Skin epidermis (tissue), 12 donors: ENCODE results near the gene PAIP2.
"Not testable (repeated sequence)": the region's sequence is repeated elsewhere in the genome, so short reads cannot be mapped to it uniquely, and the experiment has no call there.

ENCODE experiments used
- H3K27ac ChIP-seq, 21 experiments: fragments of 200-600 bp; sonication (generic) in 11 of 21; one replicate each; pipeline ENCODE4 v1.5.0; 2020; ENCODE audit warnings: mild to moderate bottlenecking in 3 of 21, inconsistent platforms in 2 of 21, moderate library complexity in 2 of 21
- H3K4me3 ChIP-seq, 7 experiments: fragments of 200-600 bp; sonication (generic) in 2 of 7; one replicate each; pipeline ENCODE4 v1.5.0; 2020; ENCODE audit warnings: inconsistent platforms in 2 of 7, mild to moderate bottlenecking in 2 of 7, moderate library complexity in 1 of 7

Gene PAIP2

DNA sequence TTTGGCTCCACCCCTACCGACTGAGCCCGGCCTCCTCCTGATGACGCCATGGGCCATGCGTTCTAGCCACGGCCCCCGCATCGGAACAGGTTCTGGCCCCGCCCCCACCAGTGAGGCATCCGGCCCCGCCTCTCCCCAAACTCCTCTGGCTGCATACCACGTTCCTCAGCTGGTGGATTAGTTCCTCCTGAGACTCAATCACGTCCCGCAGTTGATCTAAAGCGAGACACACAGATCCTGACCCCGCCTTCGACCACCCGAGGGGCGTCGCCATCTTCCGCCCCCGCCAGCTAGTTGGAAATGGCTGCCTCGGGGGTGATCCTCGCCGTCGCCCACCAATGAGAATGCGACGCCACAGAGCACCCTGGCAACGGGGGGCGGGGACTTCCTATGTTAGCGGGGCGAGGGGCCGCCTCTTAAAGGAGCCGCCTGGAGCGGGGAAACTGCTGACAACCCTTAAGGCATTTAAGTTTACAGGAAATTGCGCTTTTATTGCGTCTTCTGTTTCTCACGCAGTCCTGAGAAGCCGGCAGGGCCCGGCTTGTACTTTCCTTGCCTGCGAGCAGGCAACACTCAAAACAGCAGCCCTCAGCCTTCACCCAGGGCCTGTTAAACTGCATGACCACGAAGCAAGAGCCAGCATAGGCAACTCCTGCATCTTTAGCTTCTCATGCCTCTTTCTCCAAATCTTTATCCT is 62.3 kb downstream of the PAIP2 start, which contains the start of gene SPATA24:
TSS of gene SPATA24 (minus strand) at position 303 of the 697 bp plus-strand sequence. CDS start at position 274, 29 bp downstream.
- H3K4me3 ChIP-seq, result peak within 1 kb of the TSS; percentile 29 to 43 (median 36)

DNA sequence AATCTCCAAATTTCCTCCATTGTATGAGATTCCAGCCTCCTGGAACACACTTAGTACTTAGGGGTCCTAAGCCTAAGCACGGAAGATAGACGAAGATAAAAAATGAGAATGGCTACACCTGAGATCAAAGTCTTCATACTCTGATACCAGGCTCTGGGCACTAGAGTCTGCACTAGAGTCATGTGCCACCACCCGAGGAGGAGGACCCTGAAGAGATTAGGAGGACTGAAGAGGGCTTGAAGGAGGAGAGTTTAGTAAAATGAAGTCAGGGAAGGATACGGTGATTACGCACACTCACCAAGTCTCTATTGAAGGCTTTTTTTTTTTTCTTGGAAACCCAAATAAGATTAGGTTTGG is 62.8 kb downstream of the PAIP2 start:
- Histone ChIP-seq H3K4me3 (peak overlapping the region in 6 of 7 experiments; percentile 29 to 43 (median 36)), H3K27ac (peak overlapping the region in 20 of 21 experiments; percentile 64 to 96 (median 87))

More for the DNA sequence above, 62.3 kb downstream of the PAIP2 start, which contains the start of gene SPATA24:
- peak within 1 kb of the TSS; percentile 41 to 96 (median 87) for H3K27ac ChIP-seq

DNA sequence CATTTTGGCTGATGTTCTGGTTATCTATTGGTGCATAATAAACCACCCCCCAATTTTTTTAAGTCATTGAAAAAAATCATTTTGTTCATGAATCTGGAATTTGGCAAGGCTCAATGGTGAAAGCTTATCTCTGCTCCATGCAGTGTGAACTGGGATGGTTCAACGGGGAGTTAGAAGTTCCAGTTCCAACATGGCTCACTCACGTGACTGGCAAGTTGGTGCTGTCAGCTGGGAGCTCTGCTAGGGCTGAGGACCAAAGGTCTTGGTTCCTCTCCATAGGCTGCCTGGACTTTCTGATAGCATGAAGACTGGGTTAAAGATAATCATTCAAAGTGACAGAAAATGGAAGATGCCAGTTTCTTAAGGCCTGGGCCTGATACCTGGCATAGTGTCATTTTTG is 65.3 kb downstream of the PAIP2 start:
- Histone ChIP-seq H3K27ac (peak overlapping the region in 1 of 21 experiments; percentile 26), H3K4me3 (no peak overlapping the region)

- H3K4me3 ChIP-seq, result no peak overlapping the region
- H3K27ac ChIP-seq, result peak overlapping the region in 2 of 21 experiments; percentile 26 to 50
Measured at GRCh38 chr5:139407517-139407916, 65.9 kb downstream of the PAIP2 start.

GRCh38 chr5:139408191-139408590 is 66.5 kb downstream of the PAIP2 start:
- no peak overlapping the region for H3K4me3 ChIP-seq
- H3K27ac ChIP-seq, result peak overlapping the region in 1 of 21 experiments; percentile 26

GRCh38 chr5:139409116-139409515 is 67.5 kb downstream of the PAIP2 start:
- H3K27ac ChIP-seq, H3K4me3 ChIP-seq: not testable (repeated sequence)

DNA sequence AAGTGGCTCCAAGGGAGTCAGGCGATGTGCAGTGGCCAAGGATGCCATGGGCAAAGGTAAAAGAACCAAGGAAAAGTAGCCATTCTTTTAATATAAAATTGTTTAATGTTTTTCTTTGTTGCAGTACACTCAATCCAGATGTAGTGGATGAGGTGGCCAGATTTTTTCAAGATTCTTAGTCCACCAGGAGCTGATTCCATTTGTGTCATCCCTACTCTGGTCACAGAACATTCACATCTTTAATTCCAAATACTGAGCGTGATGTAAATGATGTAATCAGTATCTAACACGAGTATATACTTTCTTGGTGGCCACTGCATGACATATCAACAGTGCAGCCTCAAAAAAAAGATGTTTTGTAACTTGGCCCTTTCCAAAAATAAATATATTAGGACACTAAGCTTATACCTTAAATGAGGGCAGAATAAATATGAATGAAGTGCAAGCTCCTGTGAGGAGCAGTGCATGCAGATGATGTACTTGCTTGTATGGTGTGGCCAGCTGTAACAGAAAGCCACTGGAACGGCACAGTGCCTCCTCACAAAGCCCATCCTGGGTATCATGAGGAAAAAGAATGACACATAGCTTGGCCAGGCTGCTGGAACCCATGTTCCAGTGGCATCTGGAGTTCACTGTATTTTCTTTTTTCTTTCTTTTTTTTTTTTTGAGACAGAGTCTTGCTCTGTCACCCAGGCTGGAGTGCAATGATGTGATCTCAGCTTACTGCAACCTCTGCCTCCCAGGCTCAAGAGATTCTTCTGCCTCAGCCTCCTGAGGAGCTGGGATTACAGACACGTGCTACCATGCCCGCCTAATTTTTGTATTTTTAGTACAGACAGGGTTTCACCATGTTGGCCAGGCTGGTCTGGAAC is 68.7 kb downstream of the PAIP2 start:
- Histone ChIP-seq H3K4me3 (no peak overlapping the region), H3K27ac (peak overlapping the region in 8 of 21 experiments; percentile 3 to 74 (median 44))

DNA sequence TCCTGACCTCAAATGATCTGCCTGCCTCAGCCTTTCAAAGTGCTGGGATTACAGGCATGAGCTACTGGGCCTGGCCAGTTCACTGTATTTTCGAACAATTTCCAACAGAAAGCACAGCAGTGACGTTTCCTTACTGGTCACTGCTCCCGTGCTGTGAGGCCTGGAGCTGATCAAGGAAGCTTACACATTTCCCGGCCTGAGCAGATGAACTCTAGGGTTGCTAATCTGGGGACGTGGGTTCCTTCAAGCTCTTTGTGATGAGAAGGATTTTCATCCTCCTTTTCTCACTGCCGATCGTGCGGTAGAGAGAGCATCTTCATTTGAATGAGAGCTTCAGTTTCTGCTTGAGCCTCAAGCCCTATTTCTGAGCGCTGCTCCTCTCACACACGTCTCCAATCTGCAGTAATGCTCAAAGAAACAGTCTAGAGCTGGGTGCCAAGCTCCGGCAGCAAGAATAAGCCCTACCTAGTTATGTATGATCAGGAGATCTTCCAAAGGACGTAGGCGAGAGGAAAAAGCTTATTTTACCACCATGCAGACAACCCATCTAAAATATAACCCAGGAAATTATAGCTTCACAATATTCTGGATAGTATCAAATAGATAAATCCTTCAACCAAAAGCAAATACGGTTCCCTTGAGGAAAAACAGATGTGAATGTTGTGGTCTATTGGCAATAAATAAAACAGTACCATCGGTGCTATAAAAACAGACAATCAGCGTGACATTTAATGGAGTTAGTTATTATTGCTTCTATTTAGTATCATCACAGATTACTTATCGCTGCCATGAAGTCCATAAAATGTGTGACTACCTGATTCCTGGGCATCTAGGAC is 69.6 kb downstream of the PAIP2 start:
- Histone ChIP-seq H3K4me3 (no peak overlapping the region), H3K27ac (peak overlapping the region in 10 of 21 experiments; percentile 3 to 74 (median 44))

GRCh38 chr5:139413153-139413552 is 71.5 kb downstream of the PAIP2 start:
- H3K4me3 ChIP-seq, result no peak overlapping the region
- H3K27ac ChIP-seq, result peak overlapping the region in 3 of 21 experiments; percentile 25 to 74 (median 60)

GRCh38 chr5:139413963-139414362 is 72.3 kb downstream of the PAIP2 start:
- peak overlapping the region in 12 of 21 experiments; percentile 14 to 83 (median 66) for H3K27ac ChIP-seq

DNA sequence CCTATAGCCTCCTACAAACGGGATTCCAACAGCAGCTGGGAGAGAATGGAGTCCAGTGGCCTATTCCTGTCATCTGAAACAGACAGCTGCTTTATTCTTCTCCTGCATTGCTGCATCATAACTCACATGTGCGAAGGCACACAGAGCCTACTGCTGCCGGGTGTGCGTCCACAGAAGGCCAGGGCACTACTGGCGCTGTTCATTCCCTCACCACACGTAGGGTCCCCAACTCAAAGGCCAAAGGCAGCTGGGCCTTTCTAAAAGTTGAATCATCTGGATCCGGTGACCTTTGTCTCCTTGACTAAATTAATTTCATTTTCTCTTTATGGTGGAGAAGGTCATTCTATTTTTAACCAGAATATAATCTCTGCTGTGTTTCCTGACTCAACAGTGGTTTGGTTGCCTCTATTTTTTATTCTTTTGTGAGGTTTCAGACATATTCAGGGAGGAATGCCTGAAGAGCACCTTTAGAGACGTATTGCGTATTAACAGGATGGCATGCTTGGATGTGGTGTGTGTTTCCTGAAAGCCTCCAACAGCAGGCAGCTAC is 73.0 kb downstream of the PAIP2 start:
- Histone ChIP-seq H3K4me3 (no peak overlapping the region), H3K27ac (peak overlapping the region in 17 of 21 experiments; percentile 14 to 83 (median 72))

More at GRCh38 chr5:139413963-139414362, 72.3 kb downstream of the PAIP2 start:
- no peak overlapping the region for H3K4me3 ChIP-seq

GRCh38 chr5:139415221-139415861 is 73.7 kb downstream of the PAIP2 start:
- peak overlapping the region in 19 of 21 experiments; percentile 14 to 83 (median 62) for H3K27ac ChIP-seq
- no peak overlapping the region for H3K4me3 ChIP-seq

- Histone ChIP-seq H3K4me3 (no peak overlapping the region), H3K27ac (peak overlapping the region in 19 of 21 experiments; percentile 14 to 83 (median 62))
Measured at GRCh38 chr5:139415869-139416268, 74.2 kb downstream of the PAIP2 start.

- peak overlapping the region in 16 of 21 experiments; percentile 7 to 83 (median 72) for H3K27ac ChIP-seq
- no peak overlapping the region for H3K4me3 ChIP-seq
Measured at GRCh38 chr5:139416651-139417050, 75.0 kb downstream of the PAIP2 start.

DNA sequence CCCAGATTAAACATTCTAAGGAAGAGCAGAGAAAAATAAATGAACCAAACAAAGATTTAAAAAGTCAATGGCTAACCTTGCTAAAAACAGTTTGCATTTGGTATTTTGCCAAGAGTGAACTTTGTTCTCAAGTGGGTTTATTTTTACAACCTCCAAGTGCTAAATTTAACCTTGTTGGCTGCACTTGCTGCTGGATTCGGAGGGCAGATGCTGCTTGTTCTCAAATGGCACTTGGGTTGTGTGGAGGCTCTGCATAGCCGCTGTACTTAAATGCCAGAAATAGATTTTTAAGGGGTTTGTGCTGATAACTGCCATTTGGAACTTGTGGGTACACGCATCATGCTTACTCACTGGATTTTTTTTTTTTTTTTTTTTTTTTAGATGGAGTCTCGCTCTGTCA is 75.6 kb downstream of the PAIP2 start:
- no peak overlapping the region for H3K4me3 ChIP-seq
- no peak overlapping the region for H3K27ac ChIP-seq

- H3K27ac ChIP-seq, result peak overlapping the region in 1 of 21 experiments; percentile 0
Measured at GRCh38 chr5:139418793-139419192, 77.1 kb downstream of the PAIP2 start.

More at GRCh38 chr5:139418793-139419192, 77.1 kb downstream of the PAIP2 start:
- no peak overlapping the region for H3K4me3 ChIP-seq
